Type B pancreatic cell (in vitro differentiated cells): ENCODE data around the gene ULK4. TPM values are rescaled to one million over a fixed set of nuclear protein-coding genes. Genes with fewer than 3 reads are reported as not detected.

Source experiments
- DNase-seq: peaks from one replicate; pipeline ENCODE4 v3.0.0; 2021; ENCODE audit warnings: mixed read lengths; ENCODE audit not compliant: unreplicated experiment; ENCODE audit errors: extremely low spot score
- H3K27ac Mint-ChIP-seq: 2 replicates; pipeline ENCODE4 v1.8.0; 2021; ENCODE audit warnings: mild to moderate bottlenecking, mixed read lengths
- H3K27me3 Mint-ChIP-seq: 2 replicates; pipeline ENCODE4 v1.8.0; 2021; ENCODE audit warnings: mixed read lengths
- H3K36me3 Mint-ChIP-seq: 2 replicates; pipeline ENCODE4 v1.8.0; 2021; ENCODE audit warnings: mixed read lengths
- H3K4me1 Mint-ChIP-seq: one replicate; pipeline ENCODE4 v1.8.0; 2021; ENCODE audit warnings: mixed read lengths; ENCODE audit not compliant: unreplicated experiment
- H3K4me3 Mint-ChIP-seq: 2 replicates; pipeline ENCODE4 v1.8.0; 2021; ENCODE audit warnings: mild to moderate bottlenecking, mixed read lengths
- H3K9me3 Mint-ChIP-seq: 2 replicates; pipeline ENCODE4 v1.8.0; 2021; ENCODE audit warnings: mixed read lengths
- CTCF ChIP-seq: fragments of 200-600 bp; sonication (generic); conservative IDR thresholded peaks from 2 replicates; pipeline ENCODE4 v1.5.0; 2021; ENCODE audit warnings: antibody characterized with exemption, mild to moderate bottlenecking
- total RNA-seq: library from RNA; stranded (reverse); gene quantifications from 2 replicates; pipeline ENCODE4 v1.2.1, GENCODE V29; 2021; ENCODE audit warnings: low replicate concordance

ULK4 gene
- total RNA-seq, 1 donor from 2014 or later = 10.7 TPM

GRCh38 chr3:41477399-41478014, 484.4 kb downstream of the ULK4 start:
- Mint-ChIP-seq H3K36me3 (no peaks in the 10 kb centered on the region), H3K9me3 (peaks cover 11% of the 10 kb centered on the region)

GRCh38 chr3:41469083-41469482, 492.8 kb downstream of the ULK4 start:
- no peak for TF ChIP-seq CTCF
- DNase-seq = no peak
- no peaks in the 10 kb centered on the region for H3K4me1 Mint-ChIP-seq
- H3K27ac Mint-ChIP-seq = no peak overlapping the region
- H3K9me3 Mint-ChIP-seq = peaks cover 14% of the 10 kb centered on the region
- H3K27me3 Mint-ChIP-seq = no peaks in the 10 kb centered on the region
- no peaks in the 10 kb centered on the region for H3K36me3 Mint-ChIP-seq
- no peak overlapping the region for H3K4me3 Mint-ChIP-seq

More at GRCh38 chr3:41477399-41478014, 484.4 kb downstream of the ULK4 start:
- Mint-ChIP-seq H3K4me3 (no peak overlapping the region), H3K27me3 (no peaks in the 10 kb centered on the region), H3K4me1 (no peaks in the 10 kb centered on the region), H3K27ac (no peak overlapping the region)
- TF ChIP-seq CTCF = no peak
- DNase-seq = no peak

- no peaks in the 10 kb centered on the region for H3K4me1 Mint-ChIP-seq
- DNase-seq = no peak
- no peak for TF ChIP-seq CTCF
- H3K4me3 Mint-ChIP-seq = no peak overlapping the region
- no peak overlapping the region for H3K27ac Mint-ChIP-seq
- no peaks in the 10 kb centered on the region for H3K36me3 Mint-ChIP-seq
- peaks cover 6% of the 10 kb centered on the region for H3K9me3 Mint-ChIP-seq
- H3K27me3 Mint-ChIP-seq = no peaks in the 10 kb centered on the region
These were observed 494.4 kb downstream of the ULK4 start for GRCh38 chr3:41467481-41467880.

GRCh38 chr3:41464858-41465257, 497.0 kb downstream of the ULK4 start:
- no peak for DNase-seq
- Mint-ChIP-seq H3K27me3 (no peaks in the 10 kb centered on the region), H3K4me1 (no peaks in the 10 kb centered on the region), H3K27ac (no peak overlapping the region), H3K4me3 (no peak overlapping the region), H3K9me3 (peaks cover 2% of the 10 kb centered on the region), H3K36me3 (no peaks in the 10 kb centered on the region)
- TF ChIP-seq CTCF = no peak

GRCh38 chr3:41464401-41464800, 497.5 kb downstream of the ULK4 start:
- DNase-seq = no peak
- H3K9me3 Mint-ChIP-seq = no peaks in the 10 kb centered on the region
- no peaks in the 10 kb centered on the region for H3K36me3 Mint-ChIP-seq
- no peaks in the 10 kb centered on the region for H3K27me3 Mint-ChIP-seq
- H3K4me1 Mint-ChIP-seq = no peaks in the 10 kb centered on the region
- no peak overlapping the region for H3K4me3 Mint-ChIP-seq
- H3K27ac Mint-ChIP-seq = no peak overlapping the region
- TF ChIP-seq CTCF = no peak
